ENCODE data around the gene CYP27B1.

CYP27B1 gene

GRCh38 chr12:57750561-57751431 lies 16.1 kb downstream of the CYP27B1 start:
- no peak for DNase-seq

GRCh38 chr12:57749061-57749460 lies 17.8 kb downstream of the CYP27B1 start:
- no peak for DNase-seq

GRCh38 chr12:57746025-57746424 lies 20.9 kb downstream of the CYP27B1 start:
- no peak for DNase-seq

GRCh38 chr12:57745485-57745881 lies 21.4 kb downstream of the CYP27B1 start:
- DNase-seq = no peak

- peak; percentile 95 for DNase-seq
Measured at GRCh38 chr12:57744777-57745484, 21.9 kb downstream of the CYP27B1 start, which contains the start of gene TSPAN31. TSS of gene TSPAN31 (plus strand) at chr12:57745039. CDS start at chr12:57745155, 116 bp downstream.

- no peak for DNase-seq
Measured at GRCh38 chr12:57744194-57744776, 22.6 kb downstream of the CYP27B1 start.

- DNase-seq = no peak
Measured at GRCh38 chr12:57743769-57744168, 23.1 kb downstream of the CYP27B1 start.

- DNase-seq = no peak
Measured at GRCh38 chr12:57741844-57742738, 24.8 kb downstream of the CYP27B1 start.

- DNase-seq = no peak
Measured at GRCh38 chr12:57741413-57741789, 25.5 kb downstream of the CYP27B1 start.

- no peak for DNase-seq
Measured at GRCh38 chr12:57740656-57741412, 26.0 kb downstream of the CYP27B1 start.

- DNase-seq = no peak
Measured at GRCh38 chr12:57739914-57740538, 26.9 kb downstream of the CYP27B1 start.

- DNase-seq = no peak
Measured at GRCh38 chr12:57739387-57739786, 27.5 kb downstream of the CYP27B1 start.

- DNase-seq = no peak
Measured at GRCh38 chr12:57738661-57739237, 28.1 kb downstream of the CYP27B1 start, which contains the start of gene AGAP2. TSS of gene AGAP2 (minus strand) at chr12:57738742. CDS start at chr12:57738246, 496 bp downstream.

GRCh38 chr12:57737467-57738460 lies 29.1 kb downstream of the CYP27B1 start:
- DNase-seq = no peak

- no peak for DNase-seq
Measured at GRCh38 chr12:57736741-57737466, 30.0 kb downstream of the CYP27B1 start.

GRCh38 chr12:57735952-57736740 lies 30.7 kb downstream of the CYP27B1 start:
- DNase-seq = no peak

GRCh38 chr12:57735198-57735855 lies 31.6 kb downstream of the CYP27B1 start:
- no peak for DNase-seq
